ENCODE measurements around the gene CFDP1.

CFDP1 gene

GRCh38 chr16:75364286-75364791 is 69.0 kb downstream of the CFDP1 start:
- no peak for FAIRE-seq

DNA sequence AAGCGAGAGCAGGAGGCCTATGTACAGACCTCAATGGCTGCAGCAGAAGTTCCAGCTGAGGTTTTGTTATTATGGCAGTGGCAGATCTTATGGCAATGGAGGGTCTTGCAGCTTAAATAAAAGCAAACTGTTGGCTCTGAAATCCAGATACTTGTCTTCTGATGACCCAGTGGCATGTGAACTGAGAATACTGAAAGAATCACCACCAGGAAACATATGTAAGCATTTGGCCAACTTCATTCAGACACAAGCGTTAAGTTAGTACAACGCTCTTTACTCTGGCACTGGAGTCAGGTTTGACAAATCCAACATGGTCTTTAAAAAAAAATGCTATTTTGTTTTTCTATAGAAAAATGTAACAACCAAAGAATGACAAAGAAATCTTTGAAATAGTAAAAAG is 70.5 kb downstream of the CFDP1 start:
- no peak for FAIRE-seq

GRCh38 chr16:75361936-75362335 is 71.4 kb downstream of the CFDP1 start:
- no peak for FAIRE-seq

DNA sequence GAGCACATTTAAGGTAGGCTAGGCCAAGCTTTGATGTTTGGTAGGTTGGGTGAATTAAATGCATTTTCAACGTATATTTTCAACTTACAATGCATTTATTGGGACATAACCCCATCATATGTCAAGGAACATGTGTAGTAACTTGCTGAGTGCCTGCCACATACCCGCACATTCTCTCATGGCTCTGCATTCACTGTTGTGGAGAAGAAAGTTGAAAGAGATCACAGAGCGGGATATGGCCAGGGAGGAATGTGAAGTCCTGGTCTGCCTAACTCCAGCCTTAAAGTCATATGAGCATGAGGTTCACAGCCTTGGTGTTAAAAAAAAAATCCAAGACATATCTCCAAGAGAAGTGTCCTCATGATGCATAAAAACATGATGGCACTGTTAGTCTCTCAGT is 79.1 kb downstream of the CFDP1 start:
- FAIRE-seq: no peak

DNA sequence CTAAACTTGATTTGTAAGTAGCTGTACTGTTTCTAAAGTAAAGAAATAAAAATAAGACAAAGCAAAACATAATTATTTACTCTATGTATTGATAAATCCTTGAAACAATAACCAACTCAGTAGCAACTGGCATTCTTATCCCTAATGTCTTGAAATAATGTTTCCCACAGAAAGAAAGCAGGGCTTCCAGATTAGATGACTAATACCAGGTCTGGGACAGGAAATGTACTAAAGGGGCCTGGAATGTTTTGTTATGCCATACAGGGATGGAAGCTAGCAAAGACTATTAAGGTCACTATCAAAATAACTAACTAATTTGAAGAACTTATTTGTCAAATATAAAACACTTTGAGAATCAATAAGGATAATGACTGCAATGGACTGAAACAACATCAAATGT is 82.1 kb downstream of the CFDP1 start:
- no peak for FAIRE-seq

DNA sequence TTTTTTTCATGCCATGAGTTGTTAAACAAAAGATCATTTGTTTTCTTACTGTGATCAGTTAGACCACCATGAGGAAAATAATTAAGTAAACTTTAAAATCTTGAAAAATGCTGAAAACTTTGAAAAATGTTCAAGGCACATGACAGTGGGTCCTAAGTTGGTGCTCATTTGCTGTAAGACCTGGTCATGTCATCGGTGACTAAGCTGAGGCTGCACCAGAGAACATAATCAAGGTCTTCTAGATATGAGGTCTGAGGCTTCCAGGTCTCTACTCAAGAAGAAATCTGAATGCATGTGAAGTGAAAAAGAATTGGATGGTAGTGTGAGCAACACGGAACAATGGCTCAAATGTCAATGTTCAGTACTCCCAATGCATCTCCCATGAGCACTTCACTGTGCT is 87.6 kb downstream of the CFDP1 start:
- FAIRE-seq: no peak

- FAIRE-seq: no peak
Observed at GRCh38 chr16:75343941-75344340, 89.4 kb downstream of the CFDP1 start.

- no peak for FAIRE-seq
Observed at GRCh38 chr16:75343286-75343685, 90.0 kb downstream of the CFDP1 start.

GRCh38 chr16:75342308-75342811 is 90.9 kb downstream of the CFDP1 start:
- no peak for FAIRE-seq

GRCh38 chr16:75341564-75342307 is 91.6 kb downstream of the CFDP1 start:
- no peak for FAIRE-seq

DNA sequence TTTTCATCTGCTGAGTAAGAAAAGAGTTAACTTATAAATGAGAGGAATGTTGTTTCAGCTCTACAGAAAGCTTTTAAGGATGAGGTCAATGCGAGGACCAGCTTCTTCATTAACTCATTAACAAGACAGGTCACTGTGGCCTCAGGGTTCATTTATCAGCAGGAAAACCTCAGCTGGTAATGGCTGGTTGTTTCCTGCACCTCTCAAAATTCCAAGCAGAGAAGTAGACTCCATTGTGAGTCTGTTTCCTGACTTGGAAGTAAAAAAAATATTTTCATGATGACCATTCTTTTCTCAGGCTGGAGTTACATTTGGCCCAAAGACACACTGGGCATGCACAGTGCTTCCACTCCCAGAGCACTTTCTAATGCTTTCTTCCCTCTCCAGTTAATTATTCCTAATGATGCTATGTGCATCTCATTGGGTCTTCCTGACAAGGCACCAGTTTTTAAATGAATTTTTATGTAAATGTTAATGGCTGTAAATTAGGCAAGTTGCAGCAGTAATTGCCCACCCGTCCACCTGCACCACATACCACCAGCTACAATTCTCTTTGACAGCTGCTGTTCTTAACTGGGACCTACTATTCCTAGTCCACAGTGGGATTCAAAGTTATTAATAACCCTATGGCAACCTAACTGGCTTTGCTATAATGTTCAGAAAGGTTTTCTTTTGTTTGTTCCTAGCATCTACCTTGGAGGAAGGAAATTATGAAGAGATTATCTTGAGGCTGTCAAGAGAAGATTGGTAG is 92.4 kb downstream of the CFDP1 start:
- no peak for FAIRE-seq

GRCh38 chr16:75337430-75337829 is 95.9 kb downstream of the CFDP1 start:
- FAIRE-seq: no peak

- no peak for FAIRE-seq
Observed at GRCh38 chr16:75336521-75336920, 96.8 kb downstream of the CFDP1 start.

- no peak for FAIRE-seq
Observed at GRCh38 chr16:75333721-75334163, 99.6 kb downstream of the CFDP1 start.

- FAIRE-seq: no peak
Observed at GRCh38 chr16:75329943-75330342, 103.4 kb downstream of the CFDP1 start.

DNA sequence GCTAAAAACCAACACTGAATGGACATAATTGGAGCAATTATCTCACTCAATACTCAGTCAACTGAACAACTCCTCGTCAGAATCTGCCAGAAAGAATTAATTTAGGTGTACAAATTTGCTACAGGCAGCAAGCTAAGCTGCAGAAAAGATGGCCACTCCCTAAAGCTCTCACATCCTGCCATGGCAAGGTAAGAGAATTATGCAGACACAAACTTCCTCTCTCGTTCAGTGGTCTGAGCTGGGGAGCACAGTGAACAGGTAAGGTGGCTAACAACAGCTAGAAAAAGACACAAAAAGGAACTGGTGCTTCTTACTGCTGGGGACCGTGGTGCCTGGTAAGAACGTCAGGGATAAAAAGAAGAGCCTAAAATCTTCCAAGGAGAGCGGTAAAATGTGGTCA is 107.0 kb downstream of the CFDP1 start:
- FAIRE-seq: no peak

GRCh38 chr16:75323933-75324332 is 109.4 kb downstream of the CFDP1 start:
- FAIRE-seq: no peak

DNA sequence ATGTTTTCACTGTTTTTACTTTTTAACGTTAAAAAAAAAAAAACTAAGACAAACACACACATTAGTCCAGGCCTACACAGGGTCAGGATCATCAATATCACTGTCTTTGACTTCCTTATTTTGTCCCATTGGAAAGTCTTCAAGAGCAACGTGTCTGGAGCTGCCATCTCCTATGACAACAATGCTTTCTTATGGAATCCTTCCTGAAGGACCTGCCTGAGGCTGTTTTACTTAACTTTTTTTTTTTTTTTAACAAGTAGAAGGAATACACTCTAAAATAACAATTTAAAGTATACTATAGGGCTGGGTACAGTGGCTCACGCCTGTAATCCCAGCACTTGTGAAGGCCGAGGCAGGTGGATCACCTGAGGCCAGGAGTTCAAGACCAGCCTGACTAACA is 110.1 kb downstream of the CFDP1 start:
- no peak for FAIRE-seq

DNA sequence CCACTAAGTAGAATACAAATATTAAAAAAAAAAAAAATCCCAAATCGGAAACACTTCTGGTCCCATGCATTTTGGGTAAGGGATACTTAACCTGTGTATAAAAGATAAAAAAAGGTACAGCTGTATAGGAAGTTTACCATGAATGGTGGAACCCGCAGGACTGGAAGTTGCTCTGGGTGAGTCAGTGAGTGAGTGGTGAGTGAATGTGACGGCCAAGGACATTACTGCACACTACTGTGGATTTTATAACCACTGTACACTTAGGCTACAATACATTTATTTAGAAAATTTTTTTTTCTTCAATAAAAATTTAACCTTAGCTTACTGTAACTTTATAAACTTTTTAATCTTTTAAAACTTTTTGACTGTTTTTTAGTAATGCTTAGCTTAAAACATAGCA is 110.6 kb downstream of the CFDP1 start:
- FAIRE-seq: no peak

DNA sequence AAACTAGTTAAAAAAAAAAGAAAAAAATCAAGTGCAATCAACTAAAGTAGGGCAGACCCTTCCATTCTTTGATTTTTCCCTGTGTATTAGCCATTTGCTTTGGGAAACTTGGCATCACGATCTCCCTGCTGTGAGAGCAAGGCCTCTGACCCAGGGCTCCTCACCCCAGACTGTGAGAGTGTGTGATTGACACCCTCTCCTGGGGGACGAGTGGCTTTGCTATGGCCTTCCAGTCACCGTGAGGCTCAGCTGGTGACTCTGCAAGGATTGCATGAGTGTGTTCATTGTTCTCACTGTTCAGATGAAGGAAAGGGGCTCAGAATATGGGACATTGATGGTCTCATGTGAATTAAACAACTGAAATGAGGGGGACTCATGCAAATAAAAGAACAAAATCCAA is 112.9 kb downstream of the CFDP1 start:
- FAIRE-seq: no peak

- no peak for FAIRE-seq
Observed at GRCh38 chr16:75319513-75320411, 113.5 kb downstream of the CFDP1 start.

- no peak for FAIRE-seq
Observed at GRCh38 chr16:75318737-75319136, 114.6 kb downstream of the CFDP1 start.

DNA sequence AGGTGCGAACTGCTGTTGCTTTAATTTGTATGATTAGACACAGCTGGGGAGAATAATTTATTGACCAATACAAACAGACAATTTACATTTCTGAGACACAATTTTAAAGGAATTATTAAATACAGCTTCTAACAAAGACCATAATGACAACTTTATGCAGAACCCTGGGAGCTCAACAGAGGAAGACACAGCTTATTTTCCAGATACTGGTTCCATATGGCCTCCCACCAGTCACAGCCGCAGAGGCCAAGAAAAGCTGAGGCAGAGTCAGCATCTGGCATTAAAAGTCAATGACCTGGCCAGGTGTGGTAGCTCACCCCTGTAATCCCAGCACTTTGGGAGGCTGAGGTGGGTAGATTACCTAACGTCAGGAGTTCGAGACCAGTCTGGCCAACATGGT is 115.8 kb downstream of the CFDP1 start:
- FAIRE-seq: no peak

Data from TTC549 (cell line).